ENCODE measurements around the gene LRRC17. TPM values are rescaled to one million over a fixed set of nuclear protein-coding genes. Genes with fewer than 3 reads are reported as not detected.
A peak's percentile ranks its signal among the peaks of the same experiment; 100 is the strongest.

The LRRC17 gene
- total RNA-seq, 2 experiments from 2014 or later: not detected

GRCh38 chr7:102993718-102994029, 80.9 kb downstream of the LRRC17 start:
- Histone ChIP-seq H3K9me3 (ENCODE audit: low read length) (0 out of 2 replicates have a peak, but pooled peaks cover 5% of the 10 kb centered on the region), H2AFZ (ENCODE audit: low read length) (no peak overlapping the region), H3K27ac (ENCODE audit: low read depth, low read length, poor library complexity, severe bottlenecking) (no peak overlapping the region), H3K79me2 (ENCODE audit: insufficient read depth, low read depth, low read length) (no peaks in the 10 kb centered on the region), H3K4me2 (ENCODE audit: low read length) (no peak overlapping the region), H3K4me3 (ENCODE audit: low read depth, low read length, poor library complexity, severe bottlenecking) (no peak overlapping the region), H3K4me1 (ENCODE audit: insufficient read depth, low read length, poor library complexity, severe bottlenecking) (no peaks in the 10 kb centered on the region), H3K36me3 (ENCODE audit: insufficient read depth, low read length) (no peaks in the 10 kb centered on the region), H4K20me1 (ENCODE audit: insufficient read depth, low read length) (no peaks in the 10 kb centered on the region), H3K9me2 (ENCODE audit: insufficient read depth, low read length) (no peaks in the 10 kb centered on the region)
- no peak for DNase-seq (ENCODE audit: low spot score)
- no TSS peak for BruUV-seq (replicated peaks)
- POLR2A ChIA-PET: no interaction called here
- CTCF ChIA-PET (ENCODE audit: unreplicated experiment): no interaction called here
- no peak for TF ChIP-seq CTCF (conservative IDR thresholded peaks at IDR 0.05; ENCODE audit: low read length)
- TF ChIP-seq EZH2phosphoT487 (IDR thresholded peaks at IDR 0.05; ENCODE audit: borderline replicate concordance, low read depth, low read length): no peak
- intact Hi-C loops (cut with micrococcal nuclease; ENCODE audit: unreplicated experiment): no loop called here

GRCh38 chr7:102994567-102994966, 81.8 kb downstream of the LRRC17 start:
- TF ChIP-seq CTCF (conservative IDR thresholded peaks at IDR 0.05; ENCODE audit: low read length) (no peak), EZH2phosphoT487 (IDR thresholded peaks at IDR 0.05; ENCODE audit: borderline replicate concordance, low read depth, low read length) (no peak)
- Histone ChIP-seq H3K9me3 (ENCODE audit: low read length) (0 out of 2 replicates have a peak, but pooled peaks cover 5% of the 10 kb centered on the region), H3K4me3 (ENCODE audit: low read depth, low read length, poor library complexity, severe bottlenecking) (no peak overlapping the region), H3K4me2 (ENCODE audit: low read length) (no peak overlapping the region), H2AFZ (ENCODE audit: low read length) (no peak overlapping the region), H3K9me2 (ENCODE audit: insufficient read depth, low read length) (no peaks in the 10 kb centered on the region), H3K4me1 (ENCODE audit: insufficient read depth, low read length, poor library complexity, severe bottlenecking) (no peaks in the 10 kb centered on the region), H3K36me3 (ENCODE audit: insufficient read depth, low read length) (no peaks in the 10 kb centered on the region), H3K27ac (ENCODE audit: low read depth, low read length, poor library complexity, severe bottlenecking) (no peak overlapping the region), H3K79me2 (ENCODE audit: insufficient read depth, low read depth, low read length) (no peaks in the 10 kb centered on the region), H4K20me1 (ENCODE audit: insufficient read depth, low read length) (no peaks in the 10 kb centered on the region)
- ChIA-PET CTCF (ENCODE audit: unreplicated experiment) (no interaction called here), POLR2A (no interaction called here)
- intact Hi-C loops (cut with micrococcal nuclease; ENCODE audit: unreplicated experiment): no loop called here
- DNase-seq (ENCODE audit: low spot score): peak; percentile 8
- no TSS peak for BruUV-seq (replicated peaks)

Other genes with a start within 250 kb of the LRRC17 start
- gene POLR2J2, start 241.3 kb upstream of the LRRC17 start, total RNA-seq (2014; rRNA removed; shearing (Covaris generic)): 2.5 and 5.4 TPM in 2 replicates
- 11.8 and 16.2 TPM in 2 replicates for gene POLR2J2, start 241.3 kb upstream of the LRRC17 start, total RNA-seq (2022)
- gene FAM185A, start 164.0 kb upstream of the LRRC17 start, total RNA-seq (2014; rRNA removed; shearing (Covaris generic)): 7.4 and 10.3 TPM in 2 replicates
- gene FAM185A, start 164.0 kb upstream of the LRRC17 start, total RNA-seq (2022): 10.4 and 10.6 TPM in 2 replicates
- 0.41 and 2.0 TPM in 2 replicates for gene FBXL13, start 161.8 kb downstream of the LRRC17 start, total RNA-seq (2014; rRNA removed; shearing (Covaris generic))
- 1.6 TPM in 2 replicates for gene FBXL13, start 161.8 kb downstream of the LRRC17 start, total RNA-seq (2022)
- gene ARMC10, start 162.1 kb downstream of the LRRC17 start, total RNA-seq (2014; rRNA removed; shearing (Covaris generic)): 20.9 and 24.3 TPM in 2 replicates
- 33.4 and 36.3 TPM in 2 replicates for gene ARMC10, start 162.1 kb downstream of the LRRC17 start, total RNA-seq (2022)
- 8.5 and 13.5 TPM in 2 replicates for gene NAPEPLD, start 236.1 kb downstream of the LRRC17 start, total RNA-seq (2014; rRNA removed; shearing (Covaris generic))
- 15.4 and 15.9 TPM in 2 replicates for gene NAPEPLD, start 236.1 kb downstream of the LRRC17 start, total RNA-seq (2022)

Data from OCI-LY7 (cell line).